GF-D8 (cell line): ENCODE results near the gene ERLIN1.

Source experiments
- DNase-seq: peaks from one replicate; lab custom pipeline; 2025; lab: John Stamatoyannopoulos, UW

Gene ERLIN1

DNA sequence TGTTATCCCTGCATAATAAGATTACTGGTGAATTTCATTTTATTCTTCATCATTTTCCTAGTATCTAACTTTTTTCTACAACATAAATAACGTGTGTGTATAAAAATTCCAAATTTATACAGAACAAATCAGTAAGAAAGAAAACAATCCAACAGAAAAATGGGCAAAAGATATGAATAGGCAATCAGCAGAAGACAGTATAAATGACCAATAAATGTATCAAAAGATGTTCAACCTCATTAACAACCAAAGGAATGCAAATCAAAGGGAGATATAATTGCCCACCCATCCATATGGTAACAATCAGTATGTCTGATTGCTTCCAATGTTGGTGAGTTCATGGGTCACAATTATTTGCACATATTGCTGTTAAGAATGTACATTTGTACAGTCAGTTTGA is 13.5 kb downstream of the ERLIN1 start:
- no peak for DNase-seq

DNA sequence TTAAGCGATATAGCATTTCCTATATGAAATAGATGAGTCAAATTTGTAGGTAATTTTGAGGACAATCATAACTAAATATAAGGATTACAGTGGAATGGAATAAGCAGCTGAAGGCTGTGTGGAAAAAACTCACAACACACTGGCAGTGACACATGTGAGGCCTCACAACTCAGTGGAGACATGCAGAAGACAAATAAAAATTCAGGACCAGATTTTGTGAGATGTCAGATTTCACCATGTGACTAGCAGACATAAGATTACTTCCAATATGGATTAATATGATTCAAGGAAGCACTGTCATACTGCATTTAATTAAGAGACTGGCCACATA is 17.6 kb downstream of the ERLIN1 start:
- no peak for DNase-seq

DNA sequence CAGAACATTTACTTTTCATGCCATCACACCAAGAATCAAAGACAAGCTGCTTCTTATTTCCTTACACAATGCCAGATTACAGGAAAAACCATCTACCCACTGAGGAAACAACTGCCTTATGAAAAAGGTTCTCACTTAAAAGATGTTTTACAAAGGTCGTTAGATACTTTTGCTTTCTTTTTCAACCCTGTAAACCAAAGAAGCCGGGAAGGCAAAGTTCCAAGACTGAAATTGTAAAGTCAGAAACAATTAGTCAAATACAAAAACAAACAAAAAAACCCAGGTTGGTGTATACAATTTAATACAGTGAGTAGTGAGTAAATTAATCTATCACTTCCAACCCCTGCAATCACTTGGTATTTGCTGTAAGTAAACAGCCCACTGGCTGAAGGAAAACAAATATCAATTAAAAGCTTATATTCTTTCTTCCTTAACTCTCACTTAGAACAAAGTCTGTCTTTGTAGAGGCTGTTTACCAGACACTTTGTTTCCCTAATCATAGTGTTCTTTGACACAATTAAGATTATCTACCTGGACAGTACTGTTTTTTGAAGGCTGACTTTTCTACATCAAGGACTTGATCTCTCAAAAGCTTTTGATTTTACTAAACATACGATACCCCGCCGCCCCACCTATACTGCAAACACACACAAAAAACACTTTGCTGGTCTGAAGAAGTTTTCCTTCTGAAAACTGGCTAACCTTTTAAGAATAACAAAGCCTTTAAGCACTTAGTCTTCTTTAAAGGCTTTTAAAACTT is 18.1 kb downstream of the ERLIN1 start:
- no peak for DNase-seq

DNA sequence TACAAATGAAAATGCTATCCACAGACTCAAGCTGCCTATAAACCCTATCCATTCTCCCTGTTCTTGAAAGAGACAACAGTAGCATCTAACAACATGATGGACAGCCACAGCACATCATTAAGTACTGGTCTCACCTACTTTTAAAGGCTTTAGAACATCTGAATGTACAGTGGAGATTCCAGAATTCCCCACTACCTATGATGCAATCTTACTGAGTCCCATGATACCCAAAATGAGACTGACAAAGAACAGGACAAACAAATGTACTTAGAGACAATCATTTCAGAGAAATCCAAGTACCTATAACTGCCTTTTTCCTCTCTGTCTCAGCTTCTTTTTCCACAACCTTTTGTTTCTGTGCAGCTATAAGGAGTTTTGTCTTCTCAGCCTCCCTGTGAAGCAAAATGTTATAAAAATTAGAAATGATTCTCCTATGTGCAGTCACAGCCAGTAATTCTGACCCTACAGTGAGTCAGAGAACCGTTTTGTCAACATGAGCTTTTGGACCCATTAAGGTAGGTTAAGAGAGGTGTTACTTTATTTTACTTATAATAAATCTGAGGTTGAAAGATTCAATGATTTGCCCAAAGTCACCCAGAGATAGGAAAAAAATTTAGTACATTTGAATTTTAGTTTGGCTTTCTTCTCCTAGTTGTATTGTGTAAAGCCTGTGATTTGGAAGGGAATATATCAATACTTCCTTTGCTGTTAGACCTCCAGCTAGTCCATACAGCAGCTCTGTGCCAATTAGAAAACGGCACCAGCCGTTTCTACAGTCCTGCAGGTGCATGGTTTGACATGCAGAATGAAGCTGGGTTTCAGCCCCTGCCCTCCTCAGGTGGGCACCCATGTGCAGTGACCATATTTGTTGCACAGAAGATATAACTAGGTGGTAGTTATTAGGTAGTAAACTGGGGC is 21.9 kb downstream of the ERLIN1 start:
- DNase-seq = no peak

DNA sequence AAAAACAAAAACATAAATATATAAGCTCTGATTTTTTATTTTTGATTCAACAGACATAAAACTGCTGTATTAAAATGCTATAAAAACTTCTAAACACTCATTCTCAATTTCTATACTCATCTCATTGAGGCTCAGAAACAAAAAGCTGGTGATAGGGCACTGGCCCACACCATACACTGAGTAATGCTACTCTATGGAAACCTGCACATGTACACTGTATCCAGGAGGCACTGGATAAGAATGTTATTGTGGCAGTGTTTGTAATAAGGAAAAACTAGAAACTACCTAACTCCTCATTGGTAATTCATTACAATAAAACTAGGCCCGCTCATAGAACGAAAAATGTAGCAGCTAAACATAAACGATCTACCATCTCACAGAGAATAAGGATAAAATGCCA is 23.1 kb downstream of the ERLIN1 start:
- DNase-seq = no peak

DNA sequence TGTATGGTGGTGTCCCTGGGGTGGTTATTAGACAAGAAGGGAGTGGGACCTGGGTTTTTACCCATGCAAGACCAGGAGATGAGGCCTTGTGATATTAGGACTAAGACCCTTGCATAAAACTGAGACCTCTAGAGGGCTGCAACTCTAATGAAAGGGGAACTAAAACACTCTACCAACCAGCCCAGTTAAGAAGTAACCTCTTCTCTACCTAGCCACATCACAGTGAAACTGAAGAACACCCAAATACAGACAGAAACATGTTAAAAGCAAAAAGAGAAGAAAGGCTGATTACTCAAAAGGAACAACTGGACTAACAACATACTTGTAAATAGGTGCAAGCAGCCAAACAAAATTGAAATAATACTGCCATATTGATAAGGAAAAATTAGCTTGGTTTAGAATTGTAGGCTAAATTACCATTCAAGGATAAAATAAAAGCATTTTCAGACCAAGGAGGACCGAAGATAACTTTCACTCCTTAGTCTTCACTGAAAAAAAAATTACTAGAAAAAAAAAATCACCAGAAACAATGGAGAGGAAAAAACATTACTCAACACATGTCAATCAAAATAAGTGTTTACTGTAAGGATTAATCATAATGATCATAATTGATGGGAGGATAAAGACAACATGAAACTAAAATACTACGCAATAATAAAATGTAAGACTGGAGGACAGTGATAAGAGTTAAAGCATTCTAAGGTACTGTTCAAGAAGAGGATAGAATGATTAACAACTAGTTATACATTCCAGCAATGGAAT is 27.6 kb downstream of the ERLIN1 start:
- no peak for DNase-seq

DNA sequence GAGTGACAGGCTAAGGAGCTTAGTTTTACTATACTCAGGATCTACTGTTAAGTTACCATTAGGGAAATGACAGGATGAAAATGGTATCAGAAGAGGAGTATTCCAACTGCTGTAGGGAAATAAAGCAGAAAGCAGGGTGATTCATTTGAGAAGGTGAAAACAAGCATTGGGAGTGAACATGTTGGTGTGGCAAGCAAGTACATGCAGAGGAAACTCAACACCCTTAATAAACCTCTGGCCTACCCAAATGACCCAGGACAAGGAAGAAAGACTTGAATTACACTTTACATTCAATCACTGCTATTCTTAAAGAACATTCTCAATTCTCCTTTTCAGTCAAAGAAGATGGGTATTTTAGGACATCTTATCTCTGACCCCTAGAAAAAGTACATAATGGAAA is 28.7 kb downstream of the ERLIN1 start:
- DNase-seq = no peak

DNA sequence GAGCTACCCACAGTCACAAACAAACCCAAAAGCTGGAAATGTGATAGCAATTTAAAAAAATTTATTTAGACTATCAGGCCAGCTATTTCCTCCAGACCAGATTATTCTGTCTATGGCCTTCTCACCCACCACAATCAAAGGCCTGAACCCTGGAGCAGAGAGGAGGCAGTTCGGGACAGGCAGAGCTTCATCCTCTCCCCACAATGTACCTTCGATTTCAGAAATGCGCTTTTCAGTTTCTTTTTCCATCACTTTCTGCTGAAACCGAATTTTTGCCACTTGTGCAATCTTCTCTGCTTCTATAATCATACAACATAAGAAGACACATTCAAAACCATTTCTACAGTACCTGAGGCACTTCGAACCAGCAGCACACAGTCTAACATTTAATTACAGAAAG is 29.9 kb downstream of the ERLIN1 start:
- DNase-seq = no peak

DNA sequence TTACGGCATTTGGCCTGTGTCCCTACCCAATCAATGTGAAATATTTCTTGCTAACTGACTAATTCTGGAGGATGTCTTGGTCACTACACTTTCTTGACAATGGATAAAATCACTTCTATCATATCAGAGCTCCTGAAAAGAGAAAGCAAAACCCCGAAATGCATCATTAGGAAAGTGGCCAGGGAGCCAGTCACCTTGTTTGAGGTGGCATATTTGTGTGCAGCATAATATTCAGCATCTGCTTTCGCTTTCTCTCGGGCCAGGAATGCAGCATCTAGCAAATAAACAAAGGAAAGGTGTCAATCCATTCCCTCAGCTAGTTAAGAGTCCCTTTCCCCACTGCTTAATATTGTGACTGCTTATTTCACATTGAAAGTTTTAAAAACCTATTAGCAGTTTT is 31.2 kb downstream of the ERLIN1 start:
- DNase-seq = no peak

DNA sequence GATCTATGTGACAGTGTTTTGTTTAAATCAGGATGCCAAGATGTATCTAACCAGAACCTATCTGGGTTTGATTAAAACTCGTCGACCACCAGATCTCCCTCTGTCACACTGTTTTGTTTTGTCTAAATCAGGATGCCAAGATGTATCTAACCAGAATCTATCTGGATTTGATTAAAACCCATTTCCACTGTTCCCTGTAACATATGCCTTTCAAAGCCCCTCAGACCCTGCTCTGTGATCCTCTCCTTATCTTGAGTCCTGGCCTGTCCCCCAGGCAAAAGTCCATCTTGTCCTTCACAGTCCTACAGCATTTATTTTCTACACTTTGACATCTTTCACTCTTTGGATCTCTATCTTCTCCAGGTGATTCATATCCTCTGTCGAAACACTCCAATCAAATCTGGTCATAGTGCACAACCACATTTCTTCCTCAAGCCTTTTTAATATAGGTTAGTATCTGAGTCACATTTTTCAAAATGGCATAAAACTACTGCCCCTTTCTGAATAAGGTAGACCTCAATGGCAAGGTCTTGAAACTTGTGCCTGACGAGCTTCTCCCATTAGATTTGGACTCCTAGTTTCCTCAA is 32.5 kb downstream of the ERLIN1 start:
- DNase-seq = no peak

DNA sequence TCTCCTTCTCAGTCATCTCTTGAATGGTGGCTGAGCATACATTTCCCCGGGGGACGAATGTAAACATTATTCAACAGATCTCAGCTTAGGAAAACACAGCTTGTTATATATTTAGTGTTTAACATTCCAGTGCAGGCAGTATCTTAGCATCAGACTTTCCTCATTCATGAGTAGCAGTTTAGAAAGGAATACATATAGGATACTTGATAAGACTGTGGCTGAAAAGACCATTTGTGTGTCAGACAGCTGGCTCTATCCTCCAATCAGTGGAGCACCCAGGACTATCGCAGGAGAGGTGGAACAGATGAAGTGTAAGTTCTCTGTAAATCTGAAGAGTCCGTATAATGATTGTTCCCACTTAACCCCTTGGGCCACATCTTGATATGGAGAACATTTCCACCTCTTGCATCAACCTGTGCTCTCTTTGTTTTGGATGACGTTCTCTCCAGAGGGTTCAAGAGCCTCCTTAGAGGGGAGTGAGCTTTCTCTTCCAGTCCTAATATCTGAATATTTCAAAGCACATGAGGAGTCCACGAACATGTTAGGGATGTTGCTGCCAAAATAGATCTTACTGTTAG is 34.0 kb downstream of the ERLIN1 start:
- DNase-seq = no peak

DNA sequence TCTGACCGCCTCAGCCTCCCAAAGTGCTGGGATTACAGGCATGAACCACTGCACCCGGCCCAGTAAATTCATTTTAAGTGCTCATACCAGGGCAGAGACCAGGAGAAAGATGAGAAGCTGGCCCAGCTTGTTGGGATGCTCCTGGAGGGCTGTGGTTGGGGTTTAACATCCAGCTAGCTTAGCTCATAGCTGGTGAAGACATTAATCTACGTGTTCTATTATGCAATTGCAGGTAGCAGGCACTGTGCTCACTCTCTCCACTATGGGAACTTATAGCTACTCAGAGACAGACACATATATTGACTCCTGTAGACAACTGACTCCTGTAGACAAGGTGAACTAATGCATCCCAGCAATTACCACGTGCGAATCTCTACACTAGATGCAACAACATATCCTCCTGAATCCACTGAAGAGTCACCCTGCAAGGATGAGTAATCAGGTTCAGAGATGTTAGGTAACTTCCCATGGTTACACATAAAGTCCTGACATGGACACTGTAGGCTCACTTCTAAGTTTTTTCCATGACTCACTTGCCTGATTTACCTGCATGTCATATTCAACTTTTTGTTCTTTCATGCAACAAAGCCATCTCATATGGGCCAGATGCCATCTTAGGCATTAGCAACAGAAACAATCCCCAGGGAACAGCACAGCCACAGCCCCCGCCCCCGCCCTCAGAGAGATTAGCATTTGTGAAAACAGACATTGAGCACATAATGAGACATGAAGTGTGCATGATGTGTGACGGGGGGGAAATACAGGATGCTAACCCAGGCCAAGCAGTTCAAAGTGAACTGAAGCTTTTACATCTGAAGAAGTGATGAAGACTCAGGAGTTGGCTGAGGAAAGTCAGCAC is 37.2 kb downstream of the ERLIN1 start:
- no peak for DNase-seq

DNA sequence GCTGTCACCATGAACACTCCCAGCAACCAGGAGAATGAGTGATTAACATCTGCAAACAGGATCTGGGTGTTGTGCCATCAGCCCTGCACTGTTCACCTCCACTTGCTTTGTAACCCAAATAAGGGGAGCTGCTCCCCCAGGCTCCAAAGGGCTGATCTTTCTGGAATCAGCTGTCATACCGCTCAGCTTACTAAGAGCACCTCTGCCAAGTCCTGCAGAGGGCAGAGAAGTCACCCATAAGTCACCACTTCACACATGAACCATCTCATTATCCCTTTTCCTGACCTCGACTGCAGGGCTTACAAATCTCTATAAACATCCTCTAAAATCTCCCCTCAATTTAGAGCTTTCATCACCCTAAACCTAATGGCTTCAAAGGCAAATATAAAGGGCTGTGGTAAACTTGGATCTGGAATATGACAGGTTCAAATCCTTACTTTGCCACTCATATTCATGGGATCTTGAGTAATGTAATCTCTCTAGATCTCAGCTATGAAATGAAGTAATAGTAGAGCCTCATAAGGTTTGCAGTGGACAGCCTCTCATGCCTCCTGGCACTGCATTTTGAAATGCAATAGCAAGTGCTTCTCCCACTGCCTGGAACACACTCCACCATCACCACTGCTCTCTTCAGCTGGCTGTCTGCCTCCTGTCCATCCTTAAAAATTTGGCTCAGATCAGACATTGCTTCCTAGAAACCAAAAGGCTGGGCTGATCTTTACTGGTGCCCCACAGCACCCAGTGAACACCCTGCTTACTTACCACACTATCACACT is 38.8 kb downstream of the ERLIN1 start:
- no peak for DNase-seq

DNA sequence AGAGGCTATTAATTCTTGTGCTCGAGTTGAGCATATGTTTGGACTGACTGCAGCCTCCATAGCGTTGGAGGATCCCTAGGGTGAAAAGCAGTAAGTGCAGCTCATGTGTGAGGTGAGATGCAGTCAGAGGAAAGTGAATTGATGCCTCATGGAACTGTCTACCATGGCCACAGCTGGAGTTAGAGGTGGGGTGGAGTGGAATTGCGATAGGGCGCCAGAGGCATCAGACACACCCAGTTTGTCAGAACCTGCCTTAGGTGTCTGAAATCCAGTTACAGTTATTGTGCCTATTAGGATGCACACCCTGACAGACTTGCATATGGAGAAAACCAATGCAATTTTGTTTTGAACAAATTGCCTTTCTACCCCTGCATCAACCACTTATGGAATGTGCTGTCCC is 39.4 kb downstream of the ERLIN1 start:
- no peak for DNase-seq

DNA sequence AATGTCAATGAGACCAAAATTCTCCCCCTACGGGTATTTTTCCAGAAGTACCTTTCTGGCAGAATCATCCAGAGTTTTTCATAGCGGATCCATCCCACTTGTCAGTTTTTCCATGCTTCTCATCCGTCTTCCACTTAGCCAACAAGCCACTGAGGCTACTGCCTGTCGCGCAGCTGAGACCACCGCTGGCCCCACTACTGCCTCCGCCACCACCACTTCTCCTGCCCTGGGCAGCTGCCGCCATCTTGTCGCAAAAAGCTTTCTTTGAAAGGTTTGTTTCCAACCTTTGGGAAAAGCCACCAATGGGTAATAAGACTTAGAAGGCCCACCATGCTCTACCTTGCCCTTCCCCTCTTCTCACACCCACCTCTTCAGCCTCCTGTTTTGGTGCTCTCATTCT is 42.1 kb downstream of the ERLIN1 start:
- DNase-seq = no peak

DNA sequence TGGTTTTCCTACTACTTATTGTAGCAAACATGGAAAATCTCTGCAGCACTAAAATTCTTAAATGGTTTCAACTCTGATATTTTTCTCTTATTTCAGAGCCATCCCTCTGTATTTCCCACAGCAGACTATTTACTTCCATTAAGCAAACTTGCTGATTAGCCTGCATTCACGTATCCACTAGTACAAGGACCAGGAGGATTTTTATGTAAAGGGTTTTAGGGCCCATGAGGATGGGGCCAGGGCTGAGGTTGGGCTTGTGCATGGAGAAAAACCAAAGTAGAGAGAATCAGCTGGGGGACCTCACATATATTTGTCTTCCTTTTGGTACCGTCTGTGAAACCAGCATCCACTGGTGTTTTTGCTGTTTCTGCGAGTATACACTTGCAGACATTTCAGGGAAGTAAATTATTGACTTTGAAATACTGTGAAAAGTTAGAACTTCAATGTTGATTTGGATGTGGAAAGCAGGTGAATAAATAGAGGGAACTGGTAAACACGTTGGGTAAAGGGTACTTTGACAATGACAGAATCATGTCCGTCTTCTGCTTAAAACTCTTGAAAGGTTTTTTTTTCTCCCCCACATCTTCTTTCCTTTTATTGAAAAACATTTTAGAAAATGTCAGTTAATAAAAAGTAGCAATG is 44.3 kb downstream of the ERLIN1 start:
- DNase-seq = no peak

DNA sequence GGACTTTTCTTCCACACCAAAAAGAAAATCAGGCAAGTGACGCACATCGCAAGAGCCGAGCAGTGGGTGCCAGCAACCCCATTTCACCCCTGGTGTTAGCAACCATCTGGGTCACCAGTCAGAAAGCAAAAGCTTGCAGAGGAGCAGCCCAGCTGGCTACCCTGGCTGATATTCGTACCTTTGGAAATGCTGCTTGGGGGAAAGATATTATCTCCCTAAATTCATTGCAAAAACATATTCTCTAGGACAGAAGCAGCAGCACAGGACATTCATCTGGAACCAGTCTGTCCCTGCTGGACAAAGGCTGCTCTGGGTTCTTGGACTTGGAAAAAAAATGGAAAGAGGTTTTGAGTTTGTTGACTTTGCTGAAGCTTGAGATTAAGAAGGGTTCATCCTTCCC is 45.8 kb downstream of the ERLIN1 start:
- DNase-seq = no peak

DNA sequence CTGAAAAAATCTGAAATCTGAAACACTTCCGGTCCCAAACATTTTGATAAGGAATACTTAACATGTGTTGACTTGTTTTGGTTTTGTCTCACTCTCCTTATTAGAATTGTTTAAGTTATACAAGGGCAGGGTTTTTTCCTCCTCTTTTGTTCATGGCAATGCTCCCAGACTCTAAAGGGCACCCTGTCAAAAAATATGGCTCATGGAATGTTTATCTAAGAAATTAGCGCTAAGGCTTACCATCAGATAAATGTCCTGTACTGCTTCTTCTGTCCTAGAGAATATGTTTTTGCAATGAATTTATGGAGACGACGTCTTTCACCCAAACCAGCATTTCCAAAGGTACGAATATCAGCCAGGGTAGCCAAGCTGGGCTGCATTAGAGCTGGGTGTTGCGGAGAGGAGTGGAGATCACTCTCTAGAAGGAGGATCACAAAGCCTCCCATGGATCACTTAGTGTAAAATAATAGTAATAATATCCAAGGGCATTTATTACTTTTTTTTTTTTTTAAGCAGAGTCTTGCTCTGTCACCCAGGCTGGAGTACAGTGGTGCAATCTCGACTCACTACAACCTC is 46.8 kb downstream of the ERLIN1 start:
- no peak for DNase-seq

DNA sequence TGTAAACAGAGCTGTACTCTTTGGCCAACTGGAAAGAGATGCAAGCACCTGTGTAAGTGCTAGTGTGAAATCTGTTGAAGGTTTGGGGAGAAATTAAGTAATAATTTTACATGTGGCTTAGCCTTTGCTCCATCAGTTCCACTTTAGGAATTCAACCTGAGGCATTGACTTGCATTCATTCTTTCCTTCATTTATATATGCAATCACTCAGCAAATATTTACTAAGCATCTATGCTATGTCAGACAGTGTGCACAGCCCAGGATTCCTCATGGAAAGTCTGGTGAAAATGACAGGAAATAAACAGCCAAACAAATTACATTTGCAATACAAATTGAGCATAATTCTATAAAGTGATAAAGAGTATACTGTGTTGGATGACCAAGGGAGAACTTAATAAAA is 50.3 kb downstream of the ERLIN1 start:
- no peak for DNase-seq
